ENCODE measurements around the gene UNC5A. TPM values are rescaled to one million over a fixed set of nuclear protein-coding genes. Genes with fewer than 3 reads are reported as not detected.

UNC5A gene
- polyA plus RNA-seq, 4 donors, result 0.15 to 0.63 TPM; not detected in 2

GRCh38 chr5:176796411-176796810 is 13.9 kb upstream of the UNC5A start:
- no peak for FAIRE-seq
- Histone ChIP-seq H3K4me1 (ENCODE audit: control insufficient read depth in 3 of 3, insufficient read depth in 2 of 3, low read depth in 1 of 3, low read length in 2 of 3) (no peaks in the 10 kb centered on the region), H3K9me3 (ENCODE audit: control insufficient read depth in 2 of 2, insufficient read depth in 1 of 2, low read depth in 1 of 2, low read length in 1 of 2) (no peaks in the 10 kb centered on the region), H3K4me3 (ENCODE audit: low read depth in 1 of 3, low read length in 3 of 3) (no peak overlapping the region), H3K36me3 (ENCODE audit: control insufficient read depth in 3 of 3, insufficient read depth in 2 of 3, low read depth in 1 of 3, low read length in 3 of 3) (no peaks in the 10 kb centered on the region), H3K27me3 (ENCODE audit: control insufficient read depth in 3 of 3, insufficient read depth in 3 of 3, low read length in 3 of 3) (peaks cover 0 to 48% (median 19%) of the 10 kb centered on the region in 3 donors), H3K27ac (ENCODE audit: low read depth in 1 of 3, low read length in 2 of 3) (no peak overlapping the region)
- no peak for DNase-seq
- 34 to 40% (median 35%) methylated on average over 9 of the region's 9 CpGs for WGBS, 3 donors

DNA sequence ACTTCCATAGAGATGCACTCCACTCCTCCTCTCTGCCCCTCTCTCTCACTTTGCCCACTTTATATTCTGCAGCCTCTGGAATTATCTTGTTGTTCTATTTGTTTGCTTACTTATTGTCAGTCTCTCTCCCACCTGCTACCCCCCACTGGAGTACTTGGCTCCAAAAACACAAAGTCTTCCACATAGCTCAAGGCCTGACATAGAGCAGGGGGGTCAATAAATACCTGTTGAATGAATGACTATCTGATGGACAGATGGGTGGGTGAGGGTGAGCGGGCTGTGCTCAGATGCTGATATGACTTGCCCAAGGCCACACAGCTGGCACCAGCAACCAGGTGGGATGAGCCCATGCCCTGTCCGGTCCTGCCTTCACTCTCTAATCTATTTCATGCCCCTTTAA is 13.4 kb upstream of the UNC5A start:
- WGBS, 3 donors, result 43 to 74% (median 65%) methylated on average over 2 of the region's 2 CpGs
- no peaks in the 10 kb centered on the region for H3K36me3 ChIP-seq (ENCODE audit: control insufficient read depth in 3 of 3, insufficient read depth in 2 of 3, low read depth in 1 of 3, low read length in 3 of 3)
- DNase-seq, result no peak
- no peaks in the 10 kb centered on the region for H3K4me1 ChIP-seq (ENCODE audit: control insufficient read depth in 3 of 3, insufficient read depth in 2 of 3, low read depth in 1 of 3, low read length in 2 of 3)
- peaks cover 0 to 48% (median 19%) of the 10 kb centered on the region in 3 donors for H3K27me3 ChIP-seq (ENCODE audit: control insufficient read depth in 3 of 3, insufficient read depth in 3 of 3, low read length in 3 of 3)
- no peak for FAIRE-seq
- no peak overlapping the region for H3K27ac ChIP-seq (ENCODE audit: low read depth in 1 of 3, low read length in 2 of 3)
- H3K4me3 ChIP-seq (ENCODE audit: low read depth in 1 of 3, low read length in 3 of 3), result no peak overlapping the region
- H3K9me3 ChIP-seq (ENCODE audit: control insufficient read depth in 2 of 2, insufficient read depth in 1 of 2, low read depth in 1 of 2, low read length in 1 of 2), result no peaks in the 10 kb centered on the region

DNA sequence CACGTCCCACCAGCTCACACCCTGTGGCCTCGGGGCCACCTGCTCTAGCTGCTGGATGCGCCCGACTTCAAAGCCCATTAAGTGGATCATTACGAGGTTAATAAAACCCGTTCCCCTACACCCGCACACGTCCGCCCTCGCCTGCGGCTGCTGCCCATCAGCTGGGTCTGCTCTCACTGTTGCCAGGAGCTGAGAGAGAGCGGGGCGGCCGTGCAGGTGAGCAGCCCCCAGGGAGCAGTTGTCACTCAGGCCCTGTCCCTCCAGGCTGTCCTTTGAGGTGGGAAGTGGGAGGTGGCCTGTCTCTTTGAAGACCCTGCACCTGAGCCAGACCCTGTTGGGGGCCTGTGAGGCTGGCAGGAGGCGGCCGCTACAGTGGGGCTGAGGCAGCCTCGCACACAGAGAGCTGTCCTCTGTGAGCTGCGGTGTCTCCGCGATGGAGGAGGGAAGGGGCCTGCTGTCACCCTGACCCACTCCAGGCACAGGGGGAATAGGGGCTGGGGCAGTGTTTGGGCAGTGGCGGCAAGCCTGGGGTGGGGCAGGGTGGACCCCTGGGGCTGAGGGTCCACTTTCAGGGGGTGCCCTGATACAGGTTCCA is 12.8 kb upstream of the UNC5A start:
- no peaks in the 10 kb centered on the region for H3K36me3 ChIP-seq (ENCODE audit: control insufficient read depth in 3 of 3, insufficient read depth in 2 of 3, low read depth in 1 of 3, low read length in 3 of 3)
- H3K27ac ChIP-seq (ENCODE audit: low read depth in 1 of 3, low read length in 2 of 3), result no peak overlapping the region
- no peaks in the 10 kb centered on the region for H3K9me3 ChIP-seq (ENCODE audit: control insufficient read depth in 2 of 2, insufficient read depth in 1 of 2, low read depth in 1 of 2, low read length in 1 of 2)
- peaks cover 0 to 46% (median 17%) of the 10 kb centered on the region in 3 donors for H3K27me3 ChIP-seq (ENCODE audit: control insufficient read depth in 3 of 3, insufficient read depth in 3 of 3, low read length in 3 of 3)
- FAIRE-seq, result no peak
- DNase-seq, result no peak
- H3K4me3 ChIP-seq (ENCODE audit: low read depth in 1 of 3, low read length in 3 of 3), result no peak overlapping the region
- 39 to 63% (median 50%) methylated on average over 21 of the region's 21 CpGs for WGBS, 3 donors
- no peaks in the 10 kb centered on the region for H3K4me1 ChIP-seq (ENCODE audit: control insufficient read depth in 3 of 3, insufficient read depth in 2 of 3, low read depth in 1 of 3, low read length in 2 of 3)

DNA sequence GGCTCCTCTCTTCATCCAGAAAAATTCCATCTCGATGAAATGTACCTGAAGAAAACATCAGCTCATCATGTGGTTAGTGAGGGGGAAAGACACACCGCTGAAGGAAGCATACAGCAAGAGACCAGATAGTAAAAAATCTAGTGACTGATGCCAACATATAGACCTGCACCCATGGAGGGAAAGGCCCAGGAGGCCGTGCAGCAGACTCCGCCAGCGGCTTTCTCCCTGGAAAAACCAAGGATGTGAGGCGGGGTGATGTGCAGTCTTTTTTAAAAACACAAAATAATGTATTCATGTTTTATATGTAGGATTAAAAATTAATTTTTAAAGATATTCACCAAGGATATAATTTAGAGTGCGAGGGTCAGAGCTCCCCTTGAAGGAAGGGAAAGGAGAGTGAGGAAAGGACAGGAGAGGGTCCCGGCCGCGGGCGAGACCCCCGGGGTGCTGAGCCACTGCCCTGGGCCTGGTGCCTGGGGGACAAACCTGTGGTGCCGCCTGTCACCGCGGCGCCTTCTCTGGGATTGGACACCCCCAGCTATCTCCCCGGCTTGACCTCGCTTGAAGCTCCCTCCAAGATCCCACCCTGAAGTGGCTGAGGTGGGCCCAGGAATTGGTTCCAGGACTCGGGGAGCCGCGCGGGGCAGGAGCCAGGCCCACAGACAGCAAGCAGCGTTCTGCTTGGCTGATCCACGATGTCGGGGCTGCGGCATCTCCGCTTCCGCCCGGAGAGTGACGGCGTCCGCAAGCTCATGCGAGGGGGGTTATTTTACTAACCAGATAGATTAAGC is 12.1 kb upstream of the UNC5A start:
- Histone ChIP-seq H3K4me1 (ENCODE audit: control insufficient read depth in 3 of 3, insufficient read depth in 2 of 3, low read depth in 1 of 3, low read length in 2 of 3) (no peaks in the 10 kb centered on the region), H3K27ac (ENCODE audit: low read depth in 1 of 3, low read length in 2 of 3) (no peak overlapping the region), H3K4me3 (ENCODE audit: low read depth in 1 of 3, low read length in 3 of 3) (no peak overlapping the region), H3K9me3 (ENCODE audit: control insufficient read depth in 2 of 2, insufficient read depth in 1 of 2, low read depth in 1 of 2, low read length in 1 of 2) (no peaks in the 10 kb centered on the region), H3K27me3 (ENCODE audit: control insufficient read depth in 3 of 3, insufficient read depth in 3 of 3, low read length in 3 of 3) (peaks cover 0 to 42% (median 15%) of the 10 kb centered on the region in 3 donors), H3K36me3 (ENCODE audit: control insufficient read depth in 3 of 3, insufficient read depth in 2 of 3, low read depth in 1 of 3, low read length in 3 of 3) (no peaks in the 10 kb centered on the region)
- WGBS, 3 donors, result 87 to 88% (median 87%) methylated on average over 33 of the region's 33 CpGs
- DNase-seq, result no peak
- no peak for FAIRE-seq

DNA sequence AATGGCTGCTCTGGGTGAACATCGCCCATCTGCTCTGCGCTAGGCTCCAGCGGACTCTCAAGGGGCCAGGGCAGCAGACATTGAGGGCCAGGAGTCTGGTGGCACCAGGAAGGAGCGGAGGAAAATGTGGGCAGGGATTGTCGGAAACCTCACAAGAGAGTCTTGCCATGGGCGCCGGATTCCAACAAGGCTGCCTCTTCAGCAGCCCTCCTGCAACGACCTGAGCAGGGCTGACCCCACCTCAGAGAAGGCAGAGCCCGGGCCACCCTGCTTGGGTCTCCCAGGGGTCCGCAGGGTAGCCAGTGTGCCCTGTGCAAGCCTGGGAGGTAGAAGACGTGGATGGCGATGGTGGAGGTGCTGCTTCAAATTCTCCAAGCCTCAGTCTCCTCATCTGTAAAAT is 11.4 kb upstream of the UNC5A start:
- H3K27ac ChIP-seq (ENCODE audit: low read depth in 1 of 3, low read length in 2 of 3), result no peak overlapping the region
- H3K4me1 ChIP-seq (ENCODE audit: control insufficient read depth in 3 of 3, insufficient read depth in 2 of 3, low read depth in 1 of 3, low read length in 2 of 3), result no peaks in the 10 kb centered on the region
- no peaks in the 10 kb centered on the region for H3K36me3 ChIP-seq (ENCODE audit: control insufficient read depth in 3 of 3, insufficient read depth in 2 of 3, low read depth in 1 of 3, low read length in 3 of 3)
- DNase-seq (no peak), FAIRE-seq (no peak)
- H3K4me3 ChIP-seq (ENCODE audit: low read depth in 1 of 3, low read length in 3 of 3), result no peak overlapping the region
- H3K27me3 ChIP-seq (ENCODE audit: control insufficient read depth in 3 of 3, insufficient read depth in 3 of 3, low read length in 3 of 3), result peaks cover 0 to 36% (median 18%) of the 10 kb centered on the region in 3 donors
- no peaks in the 10 kb centered on the region for H3K9me3 ChIP-seq (ENCODE audit: control insufficient read depth in 2 of 2, insufficient read depth in 1 of 2, low read depth in 1 of 2, low read length in 1 of 2)
- WGBS, 3 donors, result 79 to 85% (median 85%) methylated on average over 12 of the region's 12 CpGs

GRCh38 chr5:176799488-176799887 is 10.9 kb upstream of the UNC5A start:
- Histone ChIP-seq H3K4me1 (ENCODE audit: control insufficient read depth in 3 of 3, insufficient read depth in 2 of 3, low read depth in 1 of 3, low read length in 2 of 3) (no peaks in the 10 kb centered on the region), H3K4me3 (ENCODE audit: low read depth in 1 of 3, low read length in 3 of 3) (no peak overlapping the region), H3K27ac (ENCODE audit: low read depth in 1 of 3, low read length in 2 of 3) (no peak overlapping the region), H3K9me3 (ENCODE audit: control insufficient read depth in 2 of 2, insufficient read depth in 1 of 2, low read depth in 1 of 2, low read length in 1 of 2) (no peaks in the 10 kb centered on the region), H3K36me3 (ENCODE audit: control insufficient read depth in 3 of 3, insufficient read depth in 2 of 3, low read depth in 1 of 3, low read length in 3 of 3) (no peaks in the 10 kb centered on the region), H3K27me3 (ENCODE audit: control insufficient read depth in 3 of 3, insufficient read depth in 3 of 3, low read length in 3 of 3) (peaks cover 0 to 33% (median 20%) of the 10 kb centered on the region in 3 donors)
- WGBS, 3 donors, result 82 to 89% (median 84%) methylated on average over 12 of the region's 12 CpGs
- FAIRE-seq, result no peak
- DNase-seq, result no peak

DNA sequence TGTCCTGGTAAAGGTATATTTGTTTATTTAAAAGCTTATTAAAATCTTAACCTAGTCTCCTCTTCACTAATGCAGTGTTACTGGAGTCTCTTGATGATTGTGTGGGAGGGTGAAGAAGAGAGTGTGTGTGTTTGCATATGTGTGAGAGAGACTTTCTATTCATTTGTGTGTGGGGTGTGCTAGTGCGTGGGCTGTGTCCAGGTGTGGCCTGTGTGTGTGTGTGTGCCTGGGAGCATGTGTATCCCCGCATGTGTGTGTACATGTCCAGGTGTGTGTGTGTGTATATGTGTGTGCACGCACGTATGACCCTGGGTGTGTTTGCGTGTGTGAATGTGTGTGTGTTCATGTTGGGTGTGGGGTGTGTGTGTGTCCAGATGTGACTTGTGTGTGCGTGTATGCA is 10.3 kb upstream of the UNC5A start:
- FAIRE-seq (no peak), DNase-seq (no peak)
- 90 to 95% (median 94%) methylated on average over 6 of the region's 6 CpGs for WGBS, 3 donors
- no peaks in the 10 kb centered on the region for H3K9me3 ChIP-seq (ENCODE audit: control insufficient read depth in 2 of 2, insufficient read depth in 1 of 2, low read depth in 1 of 2, low read length in 1 of 2)
- H3K27ac ChIP-seq (ENCODE audit: low read depth in 1 of 3, low read length in 2 of 3), result no peak overlapping the region
- H3K36me3 ChIP-seq (ENCODE audit: control insufficient read depth in 3 of 3, insufficient read depth in 2 of 3, low read depth in 1 of 3, low read length in 3 of 3), result no peaks in the 10 kb centered on the region
- no peaks in the 10 kb centered on the region for H3K4me1 ChIP-seq (ENCODE audit: control insufficient read depth in 3 of 3, insufficient read depth in 2 of 3, low read depth in 1 of 3, low read length in 2 of 3)
- peaks cover 0 to 33% (median 21%) of the 10 kb centered on the region in 3 donors for H3K27me3 ChIP-seq (ENCODE audit: control insufficient read depth in 3 of 3, insufficient read depth in 3 of 3, low read length in 3 of 3)
- no peak overlapping the region for H3K4me3 ChIP-seq (ENCODE audit: low read depth in 1 of 3, low read length in 3 of 3)

GRCh38 chr5:176802116-176802784 is 8.1 kb upstream of the UNC5A start:
- no peaks in the 10 kb centered on the region for H3K36me3 ChIP-seq (ENCODE audit: control insufficient read depth in 3 of 3, insufficient read depth in 2 of 3, low read depth in 1 of 3, low read length in 3 of 3)
- DNase-seq (no peak), FAIRE-seq (no peak)
- H3K4me1 ChIP-seq (ENCODE audit: control insufficient read depth in 3 of 3, insufficient read depth in 2 of 3, low read depth in 1 of 3, low read length in 2 of 3), result no peaks in the 10 kb centered on the region
- WGBS, 3 donors, result 78 to 86% (median 82%) methylated on average over 8 of the region's 8 CpGs
- no peak overlapping the region for H3K27ac ChIP-seq (ENCODE audit: low read depth in 1 of 3, low read length in 2 of 3)
- no peak overlapping the region for H3K4me3 ChIP-seq (ENCODE audit: low read depth in 1 of 3, low read length in 3 of 3)
- H3K27me3 ChIP-seq (ENCODE audit: control insufficient read depth in 3 of 3, insufficient read depth in 3 of 3, low read length in 3 of 3), result peaks cover 0 to 17% (median 15%) of the 10 kb centered on the region in 3 donors
- H3K9me3 ChIP-seq (ENCODE audit: control insufficient read depth in 2 of 2, insufficient read depth in 1 of 2, low read depth in 1 of 2, low read length in 1 of 2), result no peaks in the 10 kb centered on the region
